ENCODE data around the gene OR4C46.
"Not testable (repeated sequence)": the region's sequence is repeated elsewhere in the genome, so short reads cannot be mapped to it uniquely, and the experiment has no call there.

OR4C46 gene

DNA sequence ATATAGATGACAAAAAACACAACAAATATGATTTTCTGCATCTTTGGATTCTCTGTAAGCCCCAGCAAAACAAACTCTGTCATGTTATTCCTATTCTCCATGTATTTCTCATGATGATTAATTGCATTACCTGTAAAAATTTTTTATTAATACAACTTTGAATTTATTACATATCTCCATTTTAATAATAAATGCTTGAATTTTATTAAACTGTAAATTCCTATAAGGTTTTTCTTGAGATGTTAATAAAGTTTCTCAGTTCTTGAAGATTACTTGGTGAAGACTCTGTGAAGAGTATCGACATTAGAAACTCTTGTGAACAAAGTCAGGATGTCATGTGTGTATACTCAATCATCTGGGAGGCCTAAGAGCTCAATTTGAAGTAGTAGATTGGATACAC is at the start of gene OR4C46:
Gene OR4C46 (minus strand): TSS at position 101 of the 400 bp plus-strand sequence. CDS start 0 bp downstream, at position 101.
- no peak for DNase-seq (ENCODE audit: low read depth)

DNA sequence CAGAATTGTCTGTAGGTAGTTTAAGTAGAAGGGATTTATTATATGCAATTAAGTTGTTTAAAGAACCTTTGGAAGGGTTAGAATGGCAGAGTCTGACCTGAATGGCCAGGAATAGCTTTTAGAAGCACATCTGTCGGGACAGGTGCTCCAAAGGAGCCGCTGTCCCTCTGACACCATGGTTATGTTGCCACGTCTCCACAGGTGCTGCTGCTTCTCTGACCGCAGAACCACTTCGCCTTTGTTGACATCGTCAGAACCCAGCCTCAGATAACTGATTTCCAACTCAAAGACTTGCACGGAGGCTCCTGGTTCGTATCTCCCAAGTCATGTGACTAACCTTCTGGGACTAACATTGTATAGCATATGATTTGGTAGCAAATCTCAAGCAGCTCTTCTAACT is 41.8 kb upstream of the OR4C46 start:
- DNase-seq (ENCODE audit: low read depth), result not testable (repeated sequence)

DNA sequence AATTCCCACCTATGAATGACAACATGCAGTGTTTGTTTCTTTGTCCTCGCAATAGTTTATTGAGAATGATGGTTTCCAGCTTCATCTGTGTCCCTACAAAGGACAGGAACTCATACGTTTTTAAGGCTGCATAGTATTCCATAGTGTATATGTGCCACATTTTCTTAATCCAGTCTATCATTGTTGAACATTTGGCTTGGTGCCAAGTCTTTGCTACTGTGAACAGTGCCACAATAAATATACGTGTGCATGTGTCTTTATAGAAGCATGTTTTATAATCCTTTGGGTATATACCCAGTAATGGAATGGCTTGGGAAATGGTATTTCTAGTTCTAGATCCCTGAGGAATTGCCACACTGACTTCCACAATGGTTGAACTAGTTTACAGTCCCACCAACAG is 42.4 kb downstream of the OR4C46 start:
- not testable (repeated sequence) for DNase-seq (ENCODE audit: low read depth)

DNA sequence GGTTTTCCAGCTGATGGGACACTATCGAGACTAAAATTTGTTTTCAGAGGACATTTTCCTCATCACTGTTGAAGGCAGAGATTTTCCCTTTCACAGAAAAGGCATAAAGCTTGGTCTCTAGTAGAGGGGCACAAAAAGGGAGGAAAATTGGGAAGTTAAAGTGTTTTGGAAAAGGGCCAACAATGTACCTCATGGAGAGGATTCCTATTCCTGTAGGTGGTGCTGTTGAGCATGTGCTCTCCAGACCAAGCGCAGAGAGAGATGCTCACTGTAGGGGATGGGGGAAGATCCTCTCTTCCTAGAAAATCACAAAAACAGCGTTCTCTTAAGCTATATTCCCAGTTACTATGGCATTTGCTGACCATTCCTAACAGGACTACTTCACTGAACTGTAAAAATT is 44.9 kb downstream of the OR4C46 start:
- DNase-seq (ENCODE audit: low read depth), result no peak

DNA sequence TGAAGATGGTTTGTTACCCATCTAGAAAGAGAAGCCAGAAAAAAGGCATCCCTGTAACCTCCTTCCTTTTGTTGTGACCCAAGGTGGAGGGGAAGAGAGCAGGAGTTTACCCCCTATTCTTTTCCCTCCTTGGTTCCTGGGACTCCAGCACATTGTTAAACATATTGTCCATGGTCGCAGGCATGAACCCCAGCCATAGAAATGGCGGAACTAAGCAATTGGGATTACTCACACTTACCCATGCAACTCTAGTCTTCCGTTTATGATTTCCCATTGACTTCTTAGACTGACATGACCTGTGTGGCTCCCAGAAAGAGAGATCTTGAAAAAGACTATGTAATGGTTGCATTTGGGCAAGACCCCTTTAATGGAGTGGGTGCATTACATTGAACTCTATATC is 45.4 kb downstream of the OR4C46 start:
- DNase-seq (ENCODE audit: low read depth), result no peak
